MM.1S (cell line): ENCODE data around the gene CD9.
"Not testable (repeated sequence)": the region's sequence is repeated elsewhere in the genome, so short reads cannot be mapped to it uniquely, and the experiment has no call there.

Experiments
- DNase-seq: peaks from one replicate; pipeline ENCODE4 v3.0.0-alpha.2; 2015
- H2AFZ ChIP-seq: fragments of 300-600 bp; sonication (generic); 2 replicates; pipeline ENCODE4 v1.6.0; 2016; ENCODE audit warnings: antibody characterized with exemption, low read length
- H3F3A ChIP-seq: fragments of 300-600 bp; sonication (generic); 2 replicates; pipeline ENCODE4 v1.6.1; 2016; ENCODE audit warnings: mild to moderate bottlenecking, antibody characterized with exemption, low read length, moderate library complexity, mixed read lengths; ENCODE audit not compliant: insufficient read depth
- H3K27ac ChIP-seq: fragments of 300-600 bp; sonication (generic); 2 replicates; pipeline ENCODE4 v1.5.1; 2016; ENCODE audit warnings: mild to moderate bottlenecking, low read length
- H3K27me3 ChIP-seq: fragments of 300-600 bp; sonication (generic); replicated peaks from 2 replicates; pipeline ENCODE4 v1.6.0; 2016; ENCODE audit warnings: low read length; ENCODE audit not compliant: insufficient read depth
- H3K36me3 ChIP-seq: fragments of 300-600 bp; sonication (generic); replicated peaks from 2 replicates; pipeline ENCODE4 v1.6.1; 2016; ENCODE audit warnings: mild to moderate bottlenecking, low read length, mixed read lengths; ENCODE audit not compliant: insufficient read depth
- H3K4me1 ChIP-seq: fragments of 300-600 bp; sonication (generic); 2 replicates; pipeline ENCODE4 v1.6.1; 2016; ENCODE audit warnings: low read length, mixed read lengths
- H3K4me2 ChIP-seq: fragments of 300-600 bp; sonication (generic); 2 replicates; pipeline ENCODE4 v1.6.0; 2016; ENCODE audit warnings: low read depth, low read length
- H3K4me3 ChIP-seq: fragments of 300-600 bp; sonication (generic); 2 replicates; pipeline ENCODE4 v1.5.1; 2016; ENCODE audit warnings: low read length, mixed read lengths
- H3K79me2 ChIP-seq: fragments of 300-600 bp; sonication (generic); 2 replicates; pipeline ENCODE4 v1.6.1; 2016; ENCODE audit warnings: mixed run types, low read length, mixed read lengths
- H3K9ac ChIP-seq: fragments of 300-600 bp; sonication (generic); 2 replicates; pipeline ENCODE4 v1.6.1; 2016; ENCODE audit warnings: low read length, mixed read lengths
- H3K9me2 ChIP-seq: fragments of 300-600 bp; sonication (generic); replicated peaks from 2 replicates; pipeline ENCODE4 v1.6.1; 2016; ENCODE audit warnings: mild to moderate bottlenecking, low read length, mixed read lengths; ENCODE audit not compliant: insufficient read depth
- H3K9me3 ChIP-seq: fragments of 300-600 bp; sonication (generic); replicated peaks from 2 replicates; pipeline ENCODE4 v1.6.1; 2016; ENCODE audit warnings: mild to moderate bottlenecking, low read length, mixed read lengths; ENCODE audit not compliant: insufficient read depth
- H4K20me1 ChIP-seq: fragments of 300-600 bp; sonication (generic); 2 replicates; pipeline ENCODE4 v1.6.1; 2016; ENCODE audit warnings: mild to moderate bottlenecking, low read length, moderate library complexity, mixed read lengths; ENCODE audit not compliant: insufficient read depth
- EZH2 ChIP-seq: fragments of 300-600 bp; sonication (generic); optimal IDR thresholded peaks from 2 replicates; pipeline ENCODE3; 2017; ENCODE audit warnings: low read depth, mild to moderate bottlenecking, antibody characterized with exemption, low read length, mixed read lengths
- EZH2phosphoT487 ChIP-seq: fragments of 300-600 bp; sonication (generic); IDR thresholded peaks from 2 replicates; pipeline ENCODE4 v1.6.1; 2018; ENCODE audit warnings: antibody characterized with exemption, low read length
- TF ChIP-seq, protein P1 (sequence below): fragments of 300-600 bp; sonication (generic); IDR thresholded peaks from 2 replicates; pipeline ENCODE4 v1.5.1; 2016; ENCODE audit warnings: antibody characterized with exemption, low read length, mixed read lengths

The CD9 gene

DNA sequence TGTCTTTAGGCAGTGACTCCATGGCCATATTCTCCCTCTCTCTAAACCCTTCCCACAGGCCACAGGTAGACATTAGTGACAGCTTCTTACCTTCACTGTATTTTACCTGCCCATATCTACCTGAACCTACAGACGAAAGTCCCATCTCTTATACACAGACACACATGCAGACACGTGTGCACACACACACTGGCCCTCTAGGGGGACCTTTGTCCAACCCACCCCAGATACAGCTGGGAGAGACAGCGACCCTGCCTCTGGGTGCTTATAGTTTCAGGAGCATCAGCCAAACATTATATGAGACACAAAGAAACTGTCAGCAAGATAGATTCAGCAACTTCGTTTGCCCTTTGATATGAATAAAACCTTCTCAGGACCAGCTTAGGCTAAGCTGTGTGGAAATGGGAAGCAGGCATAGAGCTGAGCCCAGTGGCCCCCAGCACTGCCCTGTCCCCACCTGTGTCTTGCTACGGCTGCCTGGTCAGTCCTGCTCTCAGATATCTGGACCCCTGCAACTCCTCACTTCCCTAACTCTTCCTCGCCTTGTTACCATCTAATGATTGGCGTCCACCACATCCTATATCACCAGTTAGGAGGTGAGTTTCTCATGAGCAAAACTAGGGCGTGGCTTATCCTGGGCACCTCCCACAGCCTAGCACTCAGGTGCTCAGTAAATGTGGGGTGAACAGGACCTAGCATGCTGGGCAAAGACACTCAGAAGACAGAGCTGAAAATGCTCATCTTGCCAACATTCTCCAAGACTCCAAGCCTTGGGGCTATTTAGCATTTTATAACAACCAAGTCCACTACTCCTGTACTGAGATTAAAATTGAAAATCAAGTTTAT is 12.0 kb upstream of the CD9 start:
- Histone ChIP-seq H3K36me3 (no peaks in the 10 kb centered on the region), H3K27ac (no peak overlapping the region), H3K9me3 (no peaks in the 10 kb centered on the region), H3K27me3 (peaks cover 5% of the 10 kb centered on the region; the same call in 1 of the 2 replicates), H3K4me1 (peaks cover 4% of the 10 kb centered on the region; the same call in 1 of the 2 replicates), H4K20me1 (no peaks in the 10 kb centered on the region), H3K79me2 (no peaks in the 10 kb centered on the region), H3F3A (no peaks in the 10 kb centered on the region), H2AFZ (no peak overlapping the region), H3K9me2 (no peaks in the 10 kb centered on the region), H3K4me3 (no peak overlapping the region), H3K9ac (no peak overlapping the region), H3K4me2 (no peak overlapping the region)
- TF ChIP-seq, protein P1, sequence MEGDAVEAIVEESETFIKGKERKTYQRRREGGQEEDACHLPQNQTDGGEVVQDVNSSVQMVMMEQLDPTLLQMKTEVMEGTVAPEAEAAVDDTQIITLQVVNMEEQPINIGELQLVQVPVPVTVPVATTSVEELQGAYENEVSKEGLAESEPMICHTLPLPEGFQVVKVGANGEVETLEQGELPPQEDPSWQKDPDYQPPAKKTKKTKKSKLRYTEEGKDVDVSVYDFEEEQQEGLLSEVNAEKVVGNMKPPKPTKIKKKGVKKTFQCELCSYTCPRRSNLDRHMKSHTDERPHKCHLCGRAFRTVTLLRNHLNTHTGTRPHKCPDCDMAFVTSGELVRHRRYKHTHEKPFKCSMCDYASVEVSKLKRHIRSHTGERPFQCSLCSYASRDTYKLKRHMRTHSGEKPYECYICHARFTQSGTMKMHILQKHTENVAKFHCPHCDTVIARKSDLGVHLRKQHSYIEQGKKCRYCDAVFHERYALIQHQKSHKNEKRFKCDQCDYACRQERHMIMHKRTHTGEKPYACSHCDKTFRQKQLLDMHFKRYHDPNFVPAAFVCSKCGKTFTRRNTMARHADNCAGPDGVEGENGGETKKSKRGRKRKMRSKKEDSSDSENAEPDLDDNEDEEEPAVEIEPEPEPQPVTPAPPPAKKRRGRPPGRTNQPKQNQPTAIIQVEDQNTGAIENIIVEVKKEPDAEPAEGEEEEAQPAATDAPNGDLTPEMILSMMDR = no peak
- no peak for TF ChIP-seq EZH2
- TF ChIP-seq EZH2phosphoT487 = no peak
- DNase-seq = no peak

DNA sequence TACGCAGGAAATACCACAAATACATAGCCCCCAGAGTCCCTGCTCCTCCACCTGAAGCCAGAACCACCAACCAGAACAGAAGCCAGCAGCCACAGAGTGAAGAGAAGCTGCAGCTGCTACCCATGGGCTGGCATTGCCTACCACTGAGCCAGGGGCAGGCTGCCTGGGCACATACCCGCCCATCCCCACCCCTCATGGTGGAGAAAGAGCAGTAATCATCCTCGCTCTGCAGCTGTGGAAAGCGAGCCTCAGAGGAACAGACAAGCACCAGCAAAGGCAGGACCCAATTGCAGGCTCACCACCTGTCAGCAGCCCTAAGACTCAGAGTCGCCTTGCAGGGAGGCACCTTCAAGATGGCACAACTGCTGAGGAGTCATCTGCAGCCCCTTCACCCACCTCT is 11.2 kb upstream of the CD9 start:
- Histone ChIP-seq H3K9me2 (no peaks in the 10 kb centered on the region), H3K4me2 (no peak overlapping the region), H3K4me3 (no peak overlapping the region), H4K20me1 (no peaks in the 10 kb centered on the region), H3F3A (no peaks in the 10 kb centered on the region), H3K27ac (no peak overlapping the region), H3K79me2 (no peaks in the 10 kb centered on the region), H3K4me1 (peaks cover 1% of the 10 kb centered on the region; the same call in 1 of the 2 replicates), H2AFZ (no peak overlapping the region), H3K27me3 (peaks cover 6% of the 10 kb centered on the region; the same call in 1 of the 2 replicates), H3K9ac (no peak overlapping the region), H3K9me3 (no peaks in the 10 kb centered on the region), H3K36me3 (no peaks in the 10 kb centered on the region)
- no peak for TF ChIP-seq EZH2phosphoT487
- TF ChIP-seq, protein P1 = no peak
- TF ChIP-seq EZH2 = no peak
- DNase-seq = no peak

DNA sequence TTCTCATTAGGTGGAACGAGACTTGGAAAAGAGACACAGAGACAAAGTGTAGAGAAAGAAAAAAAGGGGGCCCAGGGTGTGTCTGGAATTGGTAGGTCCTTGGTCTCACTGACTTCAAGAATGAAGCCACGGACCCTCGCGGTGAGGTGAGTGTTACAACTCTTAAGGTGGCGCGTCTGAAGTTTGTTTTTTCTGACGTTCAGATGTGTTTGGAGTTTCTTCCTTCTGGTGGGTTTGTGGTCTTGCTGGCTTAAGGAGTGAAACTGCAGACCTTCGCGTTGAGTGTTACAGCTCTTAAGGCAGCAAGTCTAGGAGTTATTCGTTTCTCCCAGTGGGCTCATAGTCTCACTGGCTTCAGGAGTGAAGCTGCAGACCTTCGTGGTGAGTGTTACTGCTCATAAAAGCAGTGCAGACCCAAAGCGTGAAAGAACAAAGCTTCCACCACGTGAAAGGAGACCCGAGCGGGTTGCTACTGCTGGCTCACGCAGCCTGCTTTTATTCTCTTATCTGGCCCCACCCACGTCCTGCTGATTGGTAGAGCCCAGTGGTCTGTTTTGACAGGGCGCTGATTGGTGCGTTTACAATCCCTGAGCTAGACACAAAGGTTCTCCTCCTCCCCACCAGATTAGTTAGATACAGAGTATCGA is 10.1 kb upstream of the CD9 start:
- H4K20me1 ChIP-seq, H2AFZ ChIP-seq, H3K9ac ChIP-seq, H3K4me2 ChIP-seq, H3K27ac ChIP-seq, H3K9me3 ChIP-seq, H3K27me3 ChIP-seq, H3K4me3 ChIP-seq, H3K9me2 ChIP-seq, H3K4me1 ChIP-seq, H3K79me2 ChIP-seq, DNase-seq, H3K36me3 ChIP-seq, H3F3A ChIP-seq: not testable (repeated sequence)

DNA sequence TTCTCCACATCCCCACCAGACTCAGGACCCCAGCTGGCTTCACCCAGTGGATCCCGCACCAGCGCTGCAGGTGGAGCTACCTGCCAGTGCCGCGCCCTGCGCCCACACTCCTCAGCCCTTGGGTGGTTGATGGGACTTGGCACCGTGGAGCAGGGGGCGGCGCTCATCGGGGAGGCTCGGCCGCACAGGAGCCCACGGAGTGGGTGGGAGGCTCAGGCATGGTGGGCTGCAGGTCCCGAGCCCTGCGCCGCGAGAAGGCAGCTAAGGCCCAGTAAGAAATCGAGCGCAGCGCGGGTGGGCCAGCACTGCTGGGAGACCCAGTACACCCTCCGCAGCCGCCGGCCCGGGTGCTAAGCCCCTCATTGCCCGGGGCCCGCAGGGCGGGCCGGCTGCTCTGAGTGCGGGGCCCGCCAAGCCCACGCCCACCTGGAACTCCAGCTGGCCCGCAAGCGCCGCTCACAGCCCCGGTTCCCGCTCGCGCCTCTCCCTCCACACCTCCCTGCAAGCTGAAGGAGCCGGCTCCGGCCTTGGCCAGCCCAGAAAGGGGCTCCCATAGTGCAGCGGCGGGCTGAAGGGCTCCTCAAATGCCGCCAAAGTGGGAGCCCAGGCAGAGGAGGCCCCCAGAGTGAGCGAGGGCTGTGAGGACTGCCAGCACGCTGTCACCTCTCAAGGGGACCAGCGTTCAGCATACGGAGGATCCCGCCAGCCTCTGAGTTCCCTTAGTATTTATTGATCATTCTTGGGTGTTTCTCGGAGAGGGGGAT is 9.3 kb upstream of the CD9 start:
- H2AFZ ChIP-seq, H3K27me3 ChIP-seq, H3K4me3 ChIP-seq, H3K4me1 ChIP-seq, H3K9me3 ChIP-seq, H3K9ac ChIP-seq, H3F3A ChIP-seq, H3K79me2 ChIP-seq, H4K20me1 ChIP-seq, DNase-seq, H3K4me2 ChIP-seq, H3K9me2 ChIP-seq, H3K36me3 ChIP-seq, H3K27ac ChIP-seq: not testable (repeated sequence)
